Upper lobe of left lung (tissue), 6 donors: ENCODE measurements around the gene DCAF8L2. TPM values are rescaled to one million over a fixed set of nuclear protein-coding genes. Genes with fewer than 3 reads are reported as not detected.
"Not testable (repeated sequence)": the region's sequence is repeated elsewhere in the genome, so short reads cannot be mapped to it uniquely, and the experiment has no call there.

ENCODE experiments used
- ATAC-seq, 2 donors: fragments of 200-7000 bp; cut with Tn5 transposase; one replicate each; pipeline ENCODE4 v1.9.1; 2022; ENCODE audit warnings: mild to moderate bottlenecking in 2 of 2, moderate library complexity in 2 of 2; ENCODE audit not compliant: low FRiP score in 2 of 2
- DNase-seq, 2 donors: peaks; one replicate each; pipeline ENCODE4 v3.0.0-alpha.2; 2019 to 2020
- H3K27ac ChIP-seq, 4 donors: fragments of 200-600 bp; sonication (generic); one replicate each; pipeline ENCODE4 v1.5.1; 2016 to 2019
- H3K27me3 ChIP-seq, 4 donors: fragments of 200-600 bp; sonication (generic); one replicate each; pipeline ENCODE4 v1.5.1; 2017 to 2019
- H3K36me3 ChIP-seq, 4 donors: fragments of 200-600 bp; sonication (generic); one replicate each; pipeline ENCODE4 v1.5.1; 2016 to 2019
- H3K4me1 ChIP-seq, 4 donors: fragments of 200-600 bp; sonication (generic); one replicate each; pipeline ENCODE4 v1.5.1; 2018 to 2019
- H3K4me3 ChIP-seq, 4 donors: fragments of 200-600 bp; sonication (generic); one replicate each; pipeline ENCODE4 v1.5.1; 2017 to 2019; ENCODE audit warnings: mild to moderate bottlenecking in 2 of 4, moderate library complexity in 1 of 4
- H3K9me3 ChIP-seq, 4 donors: fragments of 200-600 bp; sonication (generic); one replicate each; pipeline ENCODE4 v1.5.1; 2018 to 2019
- CTCF ChIP-seq, 6 experiments: fragments of 450-650 bp in 4 of 6; fragments of 200-600 bp in 2 of 6; sonication (generic) in 2 of 6; IDR thresholded peaks; one replicate each; pipeline ENCODE4 v1.5.1; 2016 to 2019; ENCODE audit warnings: antibody characterized with exemption in 6 of 6
- EP300 ChIP-seq, 4 donors: sonication (generic); formaldehyde crosslinking; IDR thresholded peaks; one replicate each; pipeline ENCODE4 v1.5.1; 2017; ENCODE audit warnings: antibody characterized with exemption in 4 of 4, control low read depth in 2 of 4
- POLR2A ChIP-seq, 4 donors: fragments of 450-650 bp; IDR thresholded peaks; one replicate each; pipeline ENCODE4 v1.5.1; 2016 to 2017; ENCODE audit warnings: antibody characterized with exemption in 4 of 4, mild to moderate bottlenecking in 2 of 4
- POLR2AphosphoS5 ChIP-seq, 2 donors: sonication (generic); formaldehyde crosslinking; IDR thresholded peaks; one replicate each; pipeline ENCODE4 v1.5.1; 2017; ENCODE audit warnings: antibody characterized with exemption in 2 of 2
- WGBS, 2 donors: methylation state at CpG; one replicate each; pipeline ENCODE4 v1.1.5; 2017 to 2018; 5-methylcytosine and 5-hydroxymethylcytosine counted together
- total RNA-seq, 6 donors: library from RNA; depleted of rRNA in 4 of 6; stranded (reverse); fragments of >200 nt in 4 of 6; gene quantifications; one replicate each; pipeline versions ENCODE4 v1.1.0 to v1.2.1, GENCODE V29; 2016 to 2021
- donor health status: DM: no; HTN: no; CAD: no; lungs with moderate emphysema.
- donor health status: DM: no; HTN: yes; CAD: no; lungs with severe emphysema.

Gene DCAF8L2
- total RNA-seq, 6 donors from 2014 or later: not detected

GRCh38 chrX:27728291-27728690 is 138.1 kb downstream of the DCAF8L2 start:
- TF ChIP-seq POLR2A (IDR thresholded peaks at IDR 0.05): no peak
- no peak for TF ChIP-seq POLR2AphosphoS5 (IDR thresholded peaks at IDR 0.05)
- TF ChIP-seq EP300 (IDR thresholded peaks at IDR 0.05): no peak
- no peak for TF ChIP-seq CTCF (IDR thresholded peaks at IDR 0.05)
- Histone ChIP-seq H3K27ac (no peak overlapping the region), H3K4me1 (no peaks in the 10 kb centered on the region), H3K4me3 (no peak overlapping the region), H3K27me3 (no peaks in the 10 kb centered on the region), H3K36me3 (no peaks in the 10 kb centered on the region), H3K9me3 (no peaks in the 10 kb centered on the region)
- WGBS, 2 donors: 36 to 52% methylated on average over 3 of the region's 3 CpGs
- DNase-seq (no peak), ATAC-seq (no peak)

- 79 to 89% methylated on average over 5 of the region's 5 CpGs for WGBS, 2 donors
- H3K27me3 ChIP-seq: no peaks in the 10 kb centered on the region
- DNase-seq (no peak), ATAC-seq (no peak)
- H3K27ac ChIP-seq: no peak overlapping the region
- no peaks in the 10 kb centered on the region for H3K4me1 ChIP-seq
- no peak overlapping the region for H3K4me3 ChIP-seq
- H3K9me3 ChIP-seq: no peaks in the 10 kb centered on the region
- TF ChIP-seq POLR2AphosphoS5 (IDR thresholded peaks at IDR 0.05) (no peak), CTCF (IDR thresholded peaks at IDR 0.05) (no peak), POLR2A (IDR thresholded peaks at IDR 0.05) (no peak), EP300 (IDR thresholded peaks at IDR 0.05) (no peak)
- no peaks in the 10 kb centered on the region for H3K36me3 ChIP-seq
Observed at GRCh38 chrX:27731962-27732361, 141.8 kb downstream of the DCAF8L2 start.

GRCh38 chrX:27735914-27736313 is 145.8 kb downstream of the DCAF8L2 start:
- Histone ChIP-seq H3K4me1 (no peaks in the 10 kb centered on the region), H3K9me3 (no peaks in the 10 kb centered on the region), H3K27me3 (no peaks in the 10 kb centered on the region), H3K4me3 (no peak overlapping the region), H3K27ac (no peak overlapping the region), H3K36me3 (no peaks in the 10 kb centered on the region)
- DNase-seq: no peak
- no peak for TF ChIP-seq CTCF (IDR thresholded peaks at IDR 0.05)
- no peak for TF ChIP-seq POLR2AphosphoS5 (IDR thresholded peaks at IDR 0.05)
- TF ChIP-seq EP300 (IDR thresholded peaks at IDR 0.05): no peak
- TF ChIP-seq POLR2A (IDR thresholded peaks at IDR 0.05): no peak
- 76 to 82% methylated on average over 3 of the region's 3 CpGs for WGBS, 2 donors
- no peak for ATAC-seq

- Histone ChIP-seq H3K27me3 (no peaks in the 10 kb centered on the region), H3K4me1 (no peaks in the 10 kb centered on the region), H3K9me3 (no peaks in the 10 kb centered on the region), H3K36me3 (no peaks in the 10 kb centered on the region), H3K27ac (no peak overlapping the region), H3K4me3 (no peak overlapping the region)
- TF ChIP-seq CTCF (IDR thresholded peaks at IDR 0.05) (no peak), POLR2A (IDR thresholded peaks at IDR 0.05) (no peak), POLR2AphosphoS5 (IDR thresholded peaks at IDR 0.05) (no peak), EP300 (IDR thresholded peaks at IDR 0.05) (no peak)
- DNase-seq: no peak
- no peak for ATAC-seq
- 84 to 94% methylated on average over 5 of the region's 5 CpGs for WGBS, 2 donors
Observed at GRCh38 chrX:27740933-27741332, 150.8 kb downstream of the DCAF8L2 start.

- ATAC-seq, H3K27ac ChIP-seq, DNase-seq, H3K9me3 ChIP-seq, H3K4me3 ChIP-seq, H3K27me3 ChIP-seq, H3K4me1 ChIP-seq, H3K36me3 ChIP-seq: not testable (repeated sequence)
- WGBS, 2 donors: 83 to 94% methylated on average over 9 of the region's 9 CpGs
Observed at GRCh38 chrX:27743521-27743920, 153.4 kb downstream of the DCAF8L2 start.
